Measurements from ENCODE around the gene INHBC. TPM values are rescaled to one million over a fixed set of nuclear protein-coding genes. Genes with fewer than 3 reads are reported as not detected.
A peak's percentile ranks its signal among the peaks of the same experiment; 100 is the strongest.

Gene INHBC
- total RNA-seq, 2 donors from 2014 or later: not detected

DNA sequence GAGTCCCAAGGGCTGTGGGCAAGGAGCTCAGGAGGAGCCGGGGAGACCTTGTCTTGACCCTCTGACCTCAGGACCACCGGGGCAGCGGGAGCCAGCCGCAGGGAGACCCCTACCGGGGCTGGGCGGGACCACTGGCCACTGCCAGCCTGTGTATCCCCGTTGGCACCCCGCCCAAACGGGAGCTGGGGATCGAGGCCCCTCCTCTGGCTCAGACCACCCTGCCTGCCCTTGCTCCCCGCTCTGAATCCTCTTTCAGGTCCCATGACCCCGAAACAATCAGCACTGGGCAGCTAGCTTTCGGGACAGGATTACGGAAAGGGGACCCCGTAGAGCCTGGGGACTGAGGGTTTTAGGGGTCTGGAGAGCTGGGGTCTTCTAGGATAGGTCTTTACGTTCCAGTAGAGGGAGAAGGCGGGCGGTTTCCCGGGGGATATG is 26.3 kb downstream of the INHBC start:
- Histone ChIP-seq H3K9me3 (no peaks in the 10 kb centered on the region), H3K4me3 (peak overlapping the region; percentile 52), H3K27ac (peak overlapping the region; percentile 58), H3K27me3 (peaks cover 5% of the 10 kb centered on the region), H3K9ac (ENCODE audit: low read depth in 2 of 2, low read length in 2 of 2) (peak overlapping the region; percentile 38 to 58), H3K4me1 (peaks cover 7% of the 10 kb centered on the region), H3K36me3 (no peaks in the 10 kb centered on the region)
- intact Hi-C loops (cut with DNase I): loop anchor here (5.0 kb wide), 1 partner anchor 161 kb away; no protein-coding TSS in a partner anchor
- TF ChIP-seq, protein P1, sequence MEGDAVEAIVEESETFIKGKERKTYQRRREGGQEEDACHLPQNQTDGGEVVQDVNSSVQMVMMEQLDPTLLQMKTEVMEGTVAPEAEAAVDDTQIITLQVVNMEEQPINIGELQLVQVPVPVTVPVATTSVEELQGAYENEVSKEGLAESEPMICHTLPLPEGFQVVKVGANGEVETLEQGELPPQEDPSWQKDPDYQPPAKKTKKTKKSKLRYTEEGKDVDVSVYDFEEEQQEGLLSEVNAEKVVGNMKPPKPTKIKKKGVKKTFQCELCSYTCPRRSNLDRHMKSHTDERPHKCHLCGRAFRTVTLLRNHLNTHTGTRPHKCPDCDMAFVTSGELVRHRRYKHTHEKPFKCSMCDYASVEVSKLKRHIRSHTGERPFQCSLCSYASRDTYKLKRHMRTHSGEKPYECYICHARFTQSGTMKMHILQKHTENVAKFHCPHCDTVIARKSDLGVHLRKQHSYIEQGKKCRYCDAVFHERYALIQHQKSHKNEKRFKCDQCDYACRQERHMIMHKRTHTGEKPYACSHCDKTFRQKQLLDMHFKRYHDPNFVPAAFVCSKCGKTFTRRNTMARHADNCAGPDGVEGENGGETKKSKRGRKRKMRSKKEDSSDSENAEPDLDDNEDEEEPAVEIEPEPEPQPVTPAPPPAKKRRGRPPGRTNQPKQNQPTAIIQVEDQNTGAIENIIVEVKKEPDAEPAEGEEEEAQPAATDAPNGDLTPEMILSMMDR (IDR thresholded peaks at IDR 0.05): no peak
- no peak for DNase-seq

DNA sequence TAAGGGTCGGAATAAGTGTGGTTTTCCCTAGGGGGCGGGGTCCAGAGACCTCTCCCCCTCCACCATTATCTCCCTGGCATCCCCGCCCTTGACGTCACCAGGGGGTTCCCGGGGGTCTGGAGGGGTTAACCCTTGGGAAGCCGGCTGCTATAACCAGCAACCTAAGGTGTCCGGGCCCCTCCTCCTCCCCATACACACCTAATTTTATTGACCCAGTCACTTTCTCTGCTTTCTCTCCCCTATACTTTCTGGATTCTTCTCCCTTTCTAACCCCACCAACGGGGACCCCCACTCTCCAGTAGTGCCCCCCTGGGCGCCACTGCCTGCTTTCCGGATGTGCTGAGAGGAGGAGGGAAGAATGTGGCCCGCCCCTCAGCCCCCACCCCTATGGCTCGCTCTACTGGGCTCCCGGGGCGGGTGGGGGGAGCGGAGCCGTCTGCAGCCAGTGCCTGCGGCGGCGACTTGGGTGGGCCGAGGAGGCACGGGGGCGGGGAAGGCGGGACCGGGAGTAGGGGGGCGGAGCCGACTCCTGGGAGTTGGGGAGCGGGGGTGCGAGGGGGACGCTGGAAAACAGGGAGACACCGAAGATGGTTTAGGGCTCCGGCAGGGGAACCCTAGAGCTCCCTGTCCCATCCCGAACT is 26.8 kb downstream of the INHBC start:
- Histone ChIP-seq H3K27ac (peak overlapping the region; percentile 58), H3K9me3 (no peaks in the 10 kb centered on the region), H3K4me3 (peak overlapping the region; percentile 52), H3K36me3 (no peaks in the 10 kb centered on the region), H3K4me1 (peaks cover 7% of the 10 kb centered on the region), H3K9ac (ENCODE audit: low read depth in 2 of 2, low read length in 2 of 2) (peak overlapping the region; percentile 59 to 84), H3K27me3 (peaks cover 5% of the 10 kb centered on the region)
- DNase-seq: peak; percentile 74
- TF ChIP-seq, protein P1 (IDR thresholded peaks at IDR 0.05): no peak
- intact Hi-C loops (cut with DNase I): loop anchor here (5.0 kb wide), 1 partner anchor 161 kb away; no protein-coding TSS in a partner anchor

DNA sequence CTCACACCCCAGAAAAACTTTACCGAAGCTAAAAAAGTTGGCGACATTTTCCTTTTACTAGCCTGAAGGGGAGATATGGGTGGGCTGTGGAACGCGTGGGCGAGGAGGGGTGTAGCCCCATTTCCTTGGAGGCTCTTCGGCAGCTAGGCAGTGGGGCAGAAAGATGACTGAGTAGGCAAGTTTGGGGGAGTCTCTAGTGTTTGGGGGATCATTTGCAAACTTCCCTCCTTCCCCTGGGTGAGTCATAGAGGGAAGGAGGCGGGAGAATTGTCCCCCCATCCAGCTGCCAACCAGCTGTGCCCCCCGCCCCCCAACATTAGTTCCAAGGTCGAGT is 27.3 kb downstream of the INHBC start:
- Histone ChIP-seq H3K4me3 (peak overlapping the region; percentile 52), H3K27me3 (peaks cover 5% of the 10 kb centered on the region), H3K9me3 (no peaks in the 10 kb centered on the region), H3K27ac (peak overlapping the region; percentile 58), H3K9ac (ENCODE audit: low read depth in 2 of 2, low read length in 2 of 2) (peak overlapping the region; percentile 59 to 84), H3K4me1 (peaks cover 7% of the 10 kb centered on the region), H3K36me3 (no peaks in the 10 kb centered on the region)
- intact Hi-C loops (cut with DNase I): loop anchor here (5.0 kb wide), 1 partner anchor 160 kb away; no protein-coding TSS in a partner anchor
- TF ChIP-seq, protein P1 (IDR thresholded peaks at IDR 0.05): no peak
- DNase-seq: no peak

DNA sequence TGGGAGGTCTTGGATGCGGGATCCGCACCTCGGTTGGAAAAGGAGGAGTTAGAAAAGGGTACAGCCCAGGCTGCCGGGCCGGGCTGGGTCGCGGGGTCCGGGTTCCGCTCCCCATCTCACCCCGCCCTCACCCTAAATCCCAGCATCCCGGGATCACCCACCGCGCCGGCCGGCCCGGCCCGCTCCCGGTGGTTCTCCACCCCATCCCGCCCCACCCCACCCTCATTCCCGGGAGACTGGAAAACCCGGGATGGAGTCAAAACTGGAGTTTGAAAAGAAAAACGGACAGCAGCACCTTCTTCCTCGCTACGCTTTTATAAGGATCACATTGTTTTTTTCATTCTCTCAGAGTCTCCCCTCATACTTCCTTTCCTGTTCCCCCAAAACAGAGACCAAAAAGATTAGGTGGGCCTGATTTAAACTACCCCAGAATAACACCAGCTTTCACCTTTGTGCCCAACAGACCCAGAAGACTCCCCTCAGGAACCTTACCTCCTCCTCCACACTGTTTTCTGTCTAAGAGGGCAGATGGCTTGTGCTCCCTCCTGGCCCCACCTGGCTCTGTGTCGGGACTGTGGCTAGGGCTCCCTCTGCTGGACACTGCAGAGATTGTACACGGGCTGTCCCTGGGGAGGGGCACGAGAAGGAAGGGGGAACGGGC is 27.8 kb downstream of the INHBC start:
- H3K27ac ChIP-seq: peak overlapping the region; percentile 58
- no peaks in the 10 kb centered on the region for H3K9me3 ChIP-seq
- peaks cover 7% of the 10 kb centered on the region for H3K4me1 ChIP-seq
- peak overlapping the region in 1 of 2 donors; percentile 84 for H3K9ac ChIP-seq (ENCODE audit: low read depth in 2 of 2, low read length in 2 of 2)
- TF ChIP-seq, protein P1 (IDR thresholded peaks at IDR 0.05): peak; percentile 89
- no peaks in the 10 kb centered on the region for H3K36me3 ChIP-seq
- peak; percentile 92 for DNase-seq
- peak overlapping the region; percentile 52 for H3K4me3 ChIP-seq
- intact Hi-C loops (cut with DNase I): loop anchor here (5.0 kb wide), 1 partner anchor 160 kb away; no protein-coding TSS in a partner anchor
- H3K27me3 ChIP-seq: peaks cover 5% of the 10 kb centered on the region

DNA sequence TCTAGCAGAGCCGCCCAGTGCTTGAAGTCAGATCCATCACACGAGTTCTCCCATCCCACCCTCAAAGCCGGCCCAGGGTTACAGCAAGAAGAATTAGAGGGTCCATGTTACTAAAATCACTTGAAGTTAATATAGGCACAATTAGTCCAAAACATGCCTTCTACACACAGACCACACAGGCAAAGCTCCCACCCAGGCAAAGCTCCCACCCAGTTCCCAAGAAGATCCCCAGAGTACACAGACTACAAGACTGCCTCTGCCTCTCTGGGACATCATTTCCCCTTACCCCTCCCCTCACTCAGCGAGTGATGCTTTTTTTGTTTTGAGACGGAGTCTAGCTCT is 28.3 kb downstream of the INHBC start:
- TF ChIP-seq, protein P1 (IDR thresholded peaks at IDR 0.05): no peak
- Histone ChIP-seq H3K9me3 (no peaks in the 10 kb centered on the region), H3K27me3 (peaks cover 5% of the 10 kb centered on the region), H3K27ac (peak overlapping the region; percentile 58), H3K36me3 (no peaks in the 10 kb centered on the region), H3K4me3 (peak overlapping the region; percentile 52), H3K4me1 (peaks cover 7% of the 10 kb centered on the region), H3K9ac (ENCODE audit: low read depth in 2 of 2, low read length in 2 of 2) (peak overlapping the region in 1 of 2 donors; percentile 52)
- intact Hi-C loops (cut with DNase I): loop anchor here (5.0 kb wide), 1 partner anchor 159 kb away; no protein-coding TSS in a partner anchor
- DNase-seq: no peak
